ENCODE results near the gene POLK. TPM values are rescaled to one million over a fixed set of nuclear protein-coding genes. Genes with fewer than 3 reads are reported as not detected.

POLK gene
- total RNA-seq, 1 donor from 2014 or later, result 19.3 TPM

- no peak overlapping the region for H3K27ac Mint-ChIP-seq (ENCODE audit: unreplicated experiment)
- no peak overlapping the region for H3K4me3 Mint-ChIP-seq (ENCODE audit: unreplicated experiment)
- H3K4me1 Mint-ChIP-seq (ENCODE audit: unreplicated experiment), result peaks cover 10% of the 10 kb centered on the region
- TF ChIP-seq, protein P1, sequence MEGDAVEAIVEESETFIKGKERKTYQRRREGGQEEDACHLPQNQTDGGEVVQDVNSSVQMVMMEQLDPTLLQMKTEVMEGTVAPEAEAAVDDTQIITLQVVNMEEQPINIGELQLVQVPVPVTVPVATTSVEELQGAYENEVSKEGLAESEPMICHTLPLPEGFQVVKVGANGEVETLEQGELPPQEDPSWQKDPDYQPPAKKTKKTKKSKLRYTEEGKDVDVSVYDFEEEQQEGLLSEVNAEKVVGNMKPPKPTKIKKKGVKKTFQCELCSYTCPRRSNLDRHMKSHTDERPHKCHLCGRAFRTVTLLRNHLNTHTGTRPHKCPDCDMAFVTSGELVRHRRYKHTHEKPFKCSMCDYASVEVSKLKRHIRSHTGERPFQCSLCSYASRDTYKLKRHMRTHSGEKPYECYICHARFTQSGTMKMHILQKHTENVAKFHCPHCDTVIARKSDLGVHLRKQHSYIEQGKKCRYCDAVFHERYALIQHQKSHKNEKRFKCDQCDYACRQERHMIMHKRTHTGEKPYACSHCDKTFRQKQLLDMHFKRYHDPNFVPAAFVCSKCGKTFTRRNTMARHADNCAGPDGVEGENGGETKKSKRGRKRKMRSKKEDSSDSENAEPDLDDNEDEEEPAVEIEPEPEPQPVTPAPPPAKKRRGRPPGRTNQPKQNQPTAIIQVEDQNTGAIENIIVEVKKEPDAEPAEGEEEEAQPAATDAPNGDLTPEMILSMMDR (IDR thresholded peaks at IDR 0.05; ENCODE audit: unreplicated experiment), result no peak
- no peaks in the 10 kb centered on the region for H3K36me3 Mint-ChIP-seq (ENCODE audit: low read depth, unreplicated experiment)
- DNase-seq (ENCODE audit: low spot score), result no peak
- H3K27me3 Mint-ChIP-seq (ENCODE audit: unreplicated experiment), result peaks cover 2% of the 10 kb centered on the region
- H3K9me3 Mint-ChIP-seq (ENCODE audit: unreplicated experiment), result no peaks in the 10 kb centered on the region
These were observed 101.2 kb downstream of the POLK start for GRCh38 chr5:75612901-75613300.

GRCh38 chr5:75614176-75614575 is 102.5 kb downstream of the POLK start:
- DNase-seq (ENCODE audit: low spot score), result no peak
- no peak overlapping the region for H3K4me3 Mint-ChIP-seq (ENCODE audit: unreplicated experiment)
- TF ChIP-seq, protein P1 (IDR thresholded peaks at IDR 0.05; ENCODE audit: unreplicated experiment), result no peak
- peaks cover 6% of the 10 kb centered on the region for H3K4me1 Mint-ChIP-seq (ENCODE audit: unreplicated experiment)
- H3K27me3 Mint-ChIP-seq (ENCODE audit: unreplicated experiment), result peaks cover 2% of the 10 kb centered on the region
- no peaks in the 10 kb centered on the region for H3K9me3 Mint-ChIP-seq (ENCODE audit: unreplicated experiment)
- no peaks in the 10 kb centered on the region for H3K36me3 Mint-ChIP-seq (ENCODE audit: low read depth, unreplicated experiment)
- no peak overlapping the region for H3K27ac Mint-ChIP-seq (ENCODE audit: unreplicated experiment)

DNA sequence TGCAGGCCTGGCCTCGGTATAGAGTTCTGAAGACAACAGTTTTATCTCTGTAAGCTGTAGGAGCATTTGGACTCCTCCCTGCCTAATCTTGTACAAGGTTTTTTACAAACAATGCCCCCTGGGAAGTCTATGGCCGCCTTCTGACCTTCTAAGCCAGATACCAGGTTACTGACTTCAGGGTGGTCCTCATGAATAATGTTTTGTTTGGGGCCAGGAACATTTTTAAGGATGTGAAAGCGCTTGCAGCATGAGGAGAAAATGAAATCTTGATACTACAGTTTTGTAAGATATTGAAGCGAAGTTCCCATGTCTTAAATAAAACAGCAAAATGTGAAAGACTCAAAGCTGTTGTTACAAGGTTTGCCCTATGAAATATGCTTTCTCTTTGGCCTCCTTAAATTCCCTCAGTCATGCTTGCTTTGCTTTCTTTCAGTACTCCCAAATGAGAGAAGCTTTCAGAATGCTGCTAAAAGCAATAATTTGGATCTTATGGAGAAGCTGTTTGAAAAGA is 104.7 kb downstream of the POLK start:
- Mint-ChIP-seq H3K36me3 (ENCODE audit: low read depth, unreplicated experiment) (no peaks in the 10 kb centered on the region), H3K4me3 (ENCODE audit: unreplicated experiment) (no peak overlapping the region), H3K27me3 (ENCODE audit: unreplicated experiment) (peaks cover 2% of the 10 kb centered on the region), H3K27ac (ENCODE audit: unreplicated experiment) (no peak overlapping the region), H3K4me1 (ENCODE audit: unreplicated experiment) (no peaks in the 10 kb centered on the region), H3K9me3 (ENCODE audit: unreplicated experiment) (no peaks in the 10 kb centered on the region)
- TF ChIP-seq, protein P1 (IDR thresholded peaks at IDR 0.05; ENCODE audit: unreplicated experiment), result no peak
- no peak for DNase-seq (ENCODE audit: low spot score)

GRCh38 chr5:75616971-75617621 is 105.4 kb downstream of the POLK start:
- Mint-ChIP-seq H3K4me1 (ENCODE audit: unreplicated experiment) (no peaks in the 10 kb centered on the region), H3K36me3 (ENCODE audit: low read depth, unreplicated experiment) (no peaks in the 10 kb centered on the region), H3K4me3 (ENCODE audit: unreplicated experiment) (no peak overlapping the region), H3K27me3 (ENCODE audit: unreplicated experiment) (peaks cover 2% of the 10 kb centered on the region), H3K27ac (ENCODE audit: unreplicated experiment) (no peak overlapping the region), H3K9me3 (ENCODE audit: unreplicated experiment) (no peaks in the 10 kb centered on the region)
- TF ChIP-seq, protein P1 (IDR thresholded peaks at IDR 0.05; ENCODE audit: unreplicated experiment), result no peak
- no peak for DNase-seq (ENCODE audit: low spot score)

DNA sequence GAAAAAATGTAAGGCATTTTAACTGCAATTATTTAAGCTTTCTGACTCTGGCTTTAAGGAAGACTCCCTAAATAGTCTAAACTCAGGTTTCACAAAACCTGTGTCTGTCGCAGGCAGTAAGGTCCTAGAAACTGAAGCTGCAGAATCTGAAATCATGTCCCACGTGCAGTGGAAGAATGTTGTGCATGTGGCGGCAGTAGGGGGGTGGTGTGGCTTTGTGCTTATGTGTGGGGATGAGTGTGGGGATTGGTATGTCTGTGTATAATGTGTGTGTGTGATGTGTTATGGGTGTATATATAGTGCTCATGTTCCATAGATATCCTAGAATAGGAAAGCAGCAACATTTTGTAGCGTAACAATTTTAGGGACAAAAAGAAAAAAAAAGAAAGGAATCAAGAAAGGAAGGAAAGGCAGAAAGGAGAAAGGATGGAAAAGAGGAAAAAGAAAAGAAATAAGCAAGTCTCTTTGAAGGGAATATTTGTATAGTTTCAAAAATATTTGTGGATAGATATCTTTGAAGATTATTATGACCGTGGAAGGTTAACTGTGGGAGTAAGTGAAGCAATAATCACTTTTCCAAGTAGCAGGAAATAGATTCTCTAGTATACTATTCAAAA is 106.2 kb downstream of the POLK start:
- H3K27me3 Mint-ChIP-seq (ENCODE audit: unreplicated experiment), result peaks cover 2% of the 10 kb centered on the region
- H3K9me3 Mint-ChIP-seq (ENCODE audit: unreplicated experiment), result no peaks in the 10 kb centered on the region
- H3K36me3 Mint-ChIP-seq (ENCODE audit: low read depth, unreplicated experiment), result no peaks in the 10 kb centered on the region
- no peak for DNase-seq (ENCODE audit: low spot score)
- TF ChIP-seq, protein P1 (IDR thresholded peaks at IDR 0.05; ENCODE audit: unreplicated experiment), result no peak
- H3K4me3 Mint-ChIP-seq (ENCODE audit: unreplicated experiment), result no peak overlapping the region
- no peaks in the 10 kb centered on the region for H3K4me1 Mint-ChIP-seq (ENCODE audit: unreplicated experiment)
- H3K27ac Mint-ChIP-seq (ENCODE audit: unreplicated experiment), result no peak overlapping the region
